IPS DF 6.9 (cell line): ENCODE data around the gene GRIN2D.

Experiments
- DNase-seq: peaks from one replicate; pipeline ENCODE4 v3.0.0-alpha.2; 2013; ENCODE audit warnings: low read depth, low spot score
- H3K27ac ChIP-seq: one replicate; pipeline ENCODE4 v1.5.1; 2013; ENCODE audit warnings: low read length, control low read depth
- H3K27me3 ChIP-seq: 2 replicates; pipeline ENCODE4 v1.6.1; 2013; ENCODE audit warnings: mild to moderate bottlenecking, low read length; ENCODE audit not compliant: control insufficient read depth, insufficient read depth
- H3K36me3 ChIP-seq: 2 replicates; pipeline ENCODE4 v1.6.1; 2013; ENCODE audit warnings: low read length; ENCODE audit not compliant: control insufficient read depth, insufficient read depth
- H3K4me1 ChIP-seq: 2 replicates; pipeline ENCODE4 v1.6.1; 2013; ENCODE audit warnings: low read length; ENCODE audit not compliant: control insufficient read depth, insufficient read depth
- H3K4me3 ChIP-seq: 2 replicates; pipeline ENCODE4 v1.5.1; 2013; ENCODE audit warnings: mild to moderate bottlenecking, low read length
- H3K9me3 ChIP-seq: 2 replicates; pipeline ENCODE4 v1.6.1; 2013; ENCODE audit warnings: low read length, inconsistent platforms; ENCODE audit not compliant: control insufficient read depth, insufficient read depth
- WGBS: extraction: QIAGEN DNeasy Blood & Tissue Kit; methylation state at CpG from one replicate; pipeline ENCODE4 v1.1.7; 2013; ENCODE audit warnings: mixed read lengths, missing lambda C conversion rate; ENCODE audit not compliant: insufficient read length, insufficient coverage; 5-methylcytosine and 5-hydroxymethylcytosine counted together

GRIN2D gene

DNA sequence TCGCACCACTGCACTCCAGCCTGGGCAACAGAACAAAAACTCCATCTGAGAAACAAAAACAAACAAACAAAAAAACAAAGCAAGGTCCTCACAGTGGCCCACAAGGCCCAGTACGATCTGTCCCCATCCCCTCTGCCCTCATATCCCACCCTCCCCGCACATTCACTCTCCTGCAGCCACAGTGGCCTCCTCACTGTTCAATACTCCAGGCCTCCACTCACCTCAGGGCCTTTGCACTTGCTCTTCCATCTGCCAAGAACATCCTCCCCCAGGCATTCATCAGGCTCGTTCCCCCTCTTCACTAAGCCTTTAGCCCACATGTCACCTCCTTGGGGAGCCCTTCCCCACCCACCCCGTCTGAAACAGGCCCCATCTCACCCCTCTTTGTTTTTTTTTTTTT is 34.3 kb upstream of the GRIN2D start:
- WGBS: no CpG with 5 or more reads among the region's 5 CpGs
- Histone ChIP-seq H3K9me3 (no peaks in the 10 kb centered on the region), H3K4me3 (no peak overlapping the region), H3K36me3 (no peaks in the 10 kb centered on the region), H3K27me3 (no peaks in the 10 kb centered on the region), H3K4me1 (no peaks in the 10 kb centered on the region; the same call in 1 of the 2 replicates), H3K27ac (no peak overlapping the region)
- DNase-seq: no peak

DNA sequence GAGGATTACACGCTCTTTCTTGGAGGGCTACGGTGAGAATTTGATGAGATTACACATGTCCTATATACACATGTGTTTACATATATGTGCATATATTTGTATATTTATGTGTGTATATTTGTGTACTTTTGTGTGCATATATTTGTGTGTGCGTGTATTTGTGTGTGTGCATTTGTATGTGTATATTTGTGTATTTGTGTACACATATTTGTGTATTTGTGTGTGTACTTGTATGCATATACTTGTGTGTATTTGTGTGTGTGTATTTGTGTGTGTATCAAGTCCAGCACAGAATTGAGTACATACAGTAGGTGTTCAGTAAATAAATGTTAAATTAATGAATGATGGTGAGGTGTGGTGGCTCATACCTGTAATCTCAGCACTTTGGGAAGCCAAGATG is 31.6 kb upstream of the GRIN2D start:
- H3K9me3 ChIP-seq: no peaks in the 10 kb centered on the region
- H3K36me3 ChIP-seq: no peaks in the 10 kb centered on the region
- no CpG with 5 or more reads among the region's 3 CpGs for WGBS
- no peak for DNase-seq
- no peak overlapping the region for H3K4me3 ChIP-seq
- H3K4me1 ChIP-seq: peaks cover 2% of the 10 kb centered on the region; the same call in 1 of the 2 replicates
- no peak overlapping the region for H3K27ac ChIP-seq
- no peaks in the 10 kb centered on the region for H3K27me3 ChIP-seq

DNA sequence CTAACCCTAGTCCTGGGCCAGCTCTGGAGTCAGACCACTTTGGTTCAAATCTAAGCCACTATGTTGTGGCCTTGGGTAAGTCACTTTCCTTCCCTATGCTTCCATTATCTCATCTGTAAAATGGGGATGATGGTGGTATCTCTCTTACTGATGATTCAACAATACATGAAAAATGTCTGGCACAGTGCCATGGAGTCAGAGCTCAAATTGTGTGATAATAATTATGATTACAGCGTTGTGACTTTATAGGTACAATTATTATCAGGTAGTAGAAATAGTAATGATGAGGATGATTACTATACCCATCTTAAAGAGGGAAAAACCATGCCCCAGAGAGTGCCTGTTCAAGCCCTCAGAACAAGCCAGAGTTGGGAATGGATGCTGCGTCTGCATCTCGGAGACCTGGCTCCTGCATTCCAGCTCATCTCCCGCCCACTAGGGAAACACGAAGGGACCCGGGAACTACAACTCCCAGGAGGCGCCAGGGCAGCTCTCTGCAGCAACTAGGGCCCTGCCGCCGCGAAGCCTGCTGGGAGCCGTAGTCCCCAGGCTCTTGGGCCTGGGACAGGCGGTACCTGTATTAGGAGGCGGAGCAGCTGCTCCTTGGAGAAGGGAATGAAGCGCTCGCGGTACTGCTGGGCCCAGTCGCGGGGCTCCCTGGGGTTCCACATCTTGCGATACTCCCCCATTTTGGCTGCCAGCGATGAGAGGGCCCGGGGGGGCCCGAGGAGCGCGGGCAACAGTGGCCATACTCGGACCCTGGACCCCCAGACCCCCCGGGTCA is 30.6 kb upstream of the GRIN2D start:
- WGBS: no CpG with 5 or more reads among the region's 26 CpGs
- Histone ChIP-seq H3K36me3 (no peaks in the 10 kb centered on the region), H3K27me3 (no peaks in the 10 kb centered on the region), H3K27ac (no peak overlapping the region), H3K4me3 (peak overlapping the region; percentile 39; the same call in 1 of the 2 replicates), H3K9me3 (no peaks in the 10 kb centered on the region), H3K4me1 (peaks cover 2% of the 10 kb centered on the region; the same call in 1 of the 2 replicates)
- DNase-seq: peak; percentile 88

DNA sequence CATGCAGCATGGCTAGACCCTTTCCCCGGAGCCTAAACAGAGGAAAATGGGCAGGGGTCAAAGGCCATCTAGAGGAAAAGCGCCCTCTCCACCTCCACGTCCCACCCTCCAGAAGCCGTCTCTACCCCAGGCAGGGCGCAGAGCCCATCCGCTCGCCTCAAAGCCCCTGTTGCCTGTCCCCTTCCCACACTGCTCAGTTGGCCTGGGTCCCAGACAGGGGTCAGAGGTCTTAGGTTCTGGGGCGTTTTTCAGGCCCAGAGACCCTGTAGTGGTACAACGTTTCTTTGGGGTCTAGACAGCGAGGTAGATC is 30.0 kb upstream of the GRIN2D start:
- H3K27me3 ChIP-seq: no peaks in the 10 kb centered on the region
- H3K4me1 ChIP-seq: peaks cover 2% of the 10 kb centered on the region; the same call in 1 of the 2 replicates
- peak overlapping the region; percentile 39; the same call in 1 of the 2 replicates for H3K4me3 ChIP-seq
- no peak overlapping the region for H3K27ac ChIP-seq
- no peaks in the 10 kb centered on the region for H3K36me3 ChIP-seq
- no CpG with 5 or more reads among the region's 10 CpGs for WGBS
- H3K9me3 ChIP-seq: no peaks in the 10 kb centered on the region
- no peak for DNase-seq

DNA sequence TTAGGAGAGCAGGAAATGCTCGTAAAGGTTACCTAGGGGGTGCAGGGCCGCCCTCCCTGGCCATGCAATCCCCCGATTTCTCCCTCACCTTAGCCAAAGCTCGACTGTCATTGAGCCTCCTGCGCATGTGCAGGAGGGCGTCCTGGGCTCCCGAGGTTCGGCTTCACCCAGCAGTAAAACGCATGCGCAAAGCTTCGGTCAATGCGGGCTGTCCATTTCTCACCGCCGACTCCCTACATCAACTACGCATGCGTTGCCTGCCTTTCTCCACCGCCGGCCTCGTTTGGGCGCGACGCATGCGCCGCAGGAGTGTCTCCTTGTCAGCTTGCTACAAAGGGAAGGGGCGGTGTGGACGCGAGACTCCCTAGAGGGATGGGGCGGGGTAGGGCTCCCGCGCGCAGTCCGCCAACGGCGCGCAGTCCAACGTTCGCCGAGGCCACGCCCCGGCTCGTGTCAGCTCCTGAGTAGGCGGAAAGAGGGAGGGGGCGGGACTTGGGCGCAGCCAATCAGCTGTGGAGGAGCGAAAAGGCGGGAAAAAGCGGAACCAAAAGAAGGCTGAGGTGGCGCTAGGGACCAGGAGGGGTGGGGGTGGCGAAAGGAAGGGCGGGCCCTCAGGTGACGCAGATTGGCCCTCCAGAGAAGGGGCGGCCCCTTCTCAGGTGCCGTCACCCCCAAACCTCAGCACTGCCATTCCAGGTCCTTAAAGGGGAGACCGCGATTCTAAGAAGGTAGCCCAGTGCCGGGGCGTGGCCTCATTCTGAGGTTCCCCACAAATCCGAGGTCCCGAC is 29.5 kb upstream of the GRIN2D start, which contains the start of the genes SYNGR4 and TMEM143:
Gene SYNGR4, plus strand, starts transcription at position 558 of the 788 bp plus-strand sequence. CDS start 1,476 bp downstream, outside the sequence.
Gene TMEM143, minus strand, starts transcription at position 131 of the 788 bp plus-strand sequence. Its CDS starts 20 bp downstream, at position 111.
- Histone ChIP-seq H3K4me1 (peaks cover 2% of the 10 kb centered on the region; the same call in 1 of the 2 replicates), H3K9me3 (no peaks in the 10 kb centered on the region), H3K36me3 (no peaks in the 10 kb centered on the region), H3K27ac (no peak within 1 kb of the TSS), H3K27me3 (no peaks in the 10 kb centered on the region), H3K4me3 (peak within 1 kb of the TSS; percentile 39; the same call in 1 of the 2 replicates)
- peak; percentile 99 for DNase-seq
- no CpG with 5 or more reads among the region's 59 CpGs for WGBS

DNA sequence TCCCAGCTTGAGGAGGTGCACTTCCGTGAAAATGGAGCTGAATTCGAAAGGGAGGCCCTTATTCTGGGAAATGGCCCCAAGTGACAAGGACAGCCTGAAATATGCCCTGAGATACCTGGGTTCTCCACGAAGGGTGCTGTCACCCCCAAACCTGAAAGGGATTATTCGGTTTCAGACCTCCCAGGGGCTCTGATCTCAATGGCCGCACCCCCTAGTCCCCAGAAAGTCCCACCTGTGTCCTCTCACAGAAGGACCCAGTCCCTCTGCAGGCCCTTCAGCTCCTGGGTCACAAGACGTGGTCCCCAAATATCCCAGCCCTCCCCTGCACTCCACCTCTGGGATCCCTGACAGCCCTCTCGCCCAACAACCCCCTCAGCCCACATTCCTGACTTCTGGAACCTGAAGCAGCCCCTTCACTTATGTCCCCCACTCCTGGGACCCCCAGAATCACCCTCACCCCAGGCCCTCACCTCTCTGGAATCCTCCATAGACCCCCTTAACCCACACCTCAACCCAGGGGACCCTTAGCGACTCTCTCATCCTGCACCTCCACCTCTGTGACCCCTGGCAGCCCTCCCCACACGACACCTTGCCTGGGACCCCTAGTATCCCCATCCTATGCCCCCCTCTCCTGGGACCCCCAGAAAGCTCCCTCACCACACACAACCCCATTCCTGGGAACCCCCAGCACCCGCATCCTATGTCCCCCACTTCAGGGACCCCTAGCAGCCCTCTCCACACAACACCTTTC is 28.7 kb upstream of the GRIN2D start:
- no peak overlapping the region for H3K27ac ChIP-seq
- WGBS: no CpG with 5 or more reads among the region's 10 CpGs
- no peak for DNase-seq
- H3K36me3 ChIP-seq: no peaks in the 10 kb centered on the region
- no peak overlapping the region for H3K4me3 ChIP-seq
- no peaks in the 10 kb centered on the region for H3K9me3 ChIP-seq
- no peaks in the 10 kb centered on the region for H3K27me3 ChIP-seq
- H3K4me1 ChIP-seq: peaks cover 2% of the 10 kb centered on the region; the same call in 1 of the 2 replicates

DNA sequence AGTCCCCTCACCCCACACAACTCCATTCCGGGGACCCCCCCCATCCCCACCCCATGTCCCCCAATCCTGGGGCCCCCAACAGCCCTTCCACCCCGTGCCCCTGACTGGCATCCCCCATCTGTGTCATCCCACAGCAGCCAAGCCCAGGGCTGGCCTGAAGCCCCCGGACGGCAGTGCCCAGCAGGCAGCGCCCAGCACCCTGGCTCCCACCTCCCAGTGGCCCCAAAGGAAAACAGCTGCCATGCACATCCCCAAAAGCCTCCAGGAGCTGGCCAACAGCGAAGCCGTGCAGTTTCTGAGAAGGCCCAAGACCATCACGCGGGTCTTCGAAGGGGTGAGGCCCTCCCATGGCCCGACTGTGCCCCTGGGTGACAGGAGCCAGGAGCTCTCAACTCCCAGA is 27.9 kb upstream of the GRIN2D start:
- Histone ChIP-seq H3K27ac (no peak overlapping the region), H3K4me3 (no peak overlapping the region), H3K27me3 (no peaks in the 10 kb centered on the region), H3K4me1 (peaks cover 2% of the 10 kb centered on the region; the same call in 1 of the 2 replicates), H3K36me3 (no peaks in the 10 kb centered on the region), H3K9me3 (no peaks in the 10 kb centered on the region)
- DNase-seq: no peak
- WGBS: no CpG with 5 or more reads among the region's 11 CpGs

DNA sequence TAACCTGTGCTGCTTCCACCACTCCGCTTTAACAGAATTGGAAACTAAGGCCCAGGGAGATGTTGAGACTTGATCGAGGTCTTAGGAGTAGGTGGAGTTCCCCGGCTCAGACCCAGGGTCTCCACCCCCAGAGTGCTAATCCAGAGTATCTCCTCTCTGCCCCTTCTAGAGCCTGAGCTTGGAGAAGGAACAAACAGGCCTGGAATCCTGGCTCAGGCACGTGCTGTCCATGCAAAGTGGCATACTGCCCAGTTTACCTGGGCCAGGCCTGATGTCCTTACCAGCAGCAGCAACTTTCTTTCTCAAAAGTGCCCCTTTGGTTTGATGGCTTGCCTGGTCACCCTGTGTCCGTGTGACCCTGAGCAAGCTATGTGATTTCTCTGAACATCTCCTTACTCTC is 25.6 kb upstream of the GRIN2D start:
- Histone ChIP-seq H3K4me1 (peaks cover 2% of the 10 kb centered on the region; the same call in 1 of the 2 replicates), H3K9me3 (no peaks in the 10 kb centered on the region), H3K27ac (no peak overlapping the region), H3K27me3 (no peaks in the 10 kb centered on the region), H3K36me3 (no peaks in the 10 kb centered on the region), H3K4me3 (no peak overlapping the region)
- no CpG with 5 or more reads among the region's 5 CpGs for WGBS
- no peak for DNase-seq

DNA sequence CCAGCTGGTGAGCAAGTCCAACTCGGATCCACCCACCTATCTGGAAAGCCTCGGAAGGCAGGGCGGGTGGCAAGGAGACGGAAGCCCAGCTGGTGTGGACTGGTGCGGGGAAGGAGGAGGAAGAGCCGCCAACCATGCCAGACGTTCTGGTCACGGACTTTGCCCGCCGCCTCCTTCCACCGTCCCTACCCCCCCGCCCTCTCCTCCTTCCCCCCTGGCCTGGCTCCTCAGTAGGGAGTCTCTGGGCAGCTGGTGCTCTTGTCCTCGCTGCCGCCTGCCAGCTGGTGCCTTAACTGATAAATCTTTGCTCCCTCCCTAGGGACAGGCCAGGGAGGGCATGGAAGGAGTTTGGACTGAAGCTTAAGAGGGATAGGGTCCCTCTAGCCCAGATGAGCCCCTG is 24.5 kb upstream of the GRIN2D start:
- Histone ChIP-seq H3K9me3 (no peaks in the 10 kb centered on the region), H3K36me3 (no peaks in the 10 kb centered on the region), H3K4me3 (no peak overlapping the region), H3K27me3 (no peaks in the 10 kb centered on the region), H3K4me1 (peaks cover 2% of the 10 kb centered on the region; the same call in 1 of the 2 replicates), H3K27ac (no peak overlapping the region)
- no peak for DNase-seq
- WGBS: no CpG with 5 or more reads among the region's 14 CpGs

DNA sequence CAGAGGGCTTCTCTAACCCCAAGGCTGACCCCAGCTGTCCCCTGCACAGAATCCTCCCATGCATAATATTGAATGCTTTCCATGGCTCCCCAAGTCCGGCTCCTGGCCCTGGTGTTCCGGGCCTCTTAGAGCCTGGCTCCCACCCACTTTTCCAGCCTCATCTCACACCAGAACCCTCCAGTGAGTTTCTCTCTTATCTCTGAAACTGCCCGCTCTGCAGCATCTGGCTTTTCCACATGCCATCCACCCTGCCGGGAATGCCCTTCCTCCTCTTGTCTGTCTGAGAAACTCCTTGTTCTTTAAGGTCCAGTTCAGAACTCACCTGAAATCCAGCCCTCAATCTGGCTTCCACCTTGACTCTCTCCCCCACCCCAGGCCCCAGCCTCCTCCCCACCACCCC is 22.5 kb upstream of the GRIN2D start:
- WGBS: no CpG with 5 or more reads among the region's 4 CpGs
- Histone ChIP-seq H3K27me3 (no peaks in the 10 kb centered on the region), H3K9me3 (no peaks in the 10 kb centered on the region), H3K36me3 (no peaks in the 10 kb centered on the region), H3K27ac (no peak overlapping the region), H3K4me1 (no peaks in the 10 kb centered on the region), H3K4me3 (no peak overlapping the region)
- no peak for DNase-seq
